ENCODE data around the gene SMPDL3B. TPM values are rescaled to one million over a fixed set of nuclear protein-coding genes. Genes with fewer than 3 reads are reported as not detected.

Gene SMPDL3B
- total and polyA plus RNA-seq, 8 donors = 0.89 to 73.6 (median 8.0) TPM; not detected in 1

- no peak for DNase-seq
- 48 to 68% (median 60%) methylated on average over 4 of the region's 4 CpGs for WGBS, 5 donors
- TF ChIP-seq POLR2A (IDR thresholded peaks at IDR 0.05) (no peak), POLR2AphosphoS5 (IDR thresholded peaks at IDR 0.05) (no peak), CTCF (IDR thresholded peaks at IDR 0.05) (no peak)
- intact Hi-C loops (cut with DNase I; ENCODE audit: low total_unique reads) = no loop called here
- H3K4me1 ChIP-seq = peaks cover 24 to 37% (median 28%) of the 10 kb centered on the region in 4 donors
- no peaks in the 10 kb centered on the region for H3K27me3 ChIP-seq
- peaks cover 19 to 43% (median 39%) of the 10 kb centered on the region in 4 donors for H3K36me3 ChIP-seq
- H3K9me3 ChIP-seq = no peaks in the 10 kb centered on the region
- H3K27ac ChIP-seq = peak overlapping the region in 3 of 5 donors; percentile 92 to 94 (median 94)
- peak overlapping the region; percentile 56 to 84 (median 80) for H3K4me3 ChIP-seq
These were observed 26.9 kb downstream of the SMPDL3B start for GRCh38 chr1:27961646-27962221.

GRCh38 chr1:27963393-27963792 is 28.6 kb downstream of the SMPDL3B start:
- no peaks in the 10 kb centered on the region for H3K27me3 ChIP-seq
- intact Hi-C loops (cut with DNase I; ENCODE audit: low total_unique reads) = no loop called here
- 92 to 96% (median 95%) methylated on average over 9 to 11 of the region's 11 CpGs for WGBS, 5 donors
- peaks cover 24 to 40% (median 28%) of the 10 kb centered on the region in 4 donors for H3K4me1 ChIP-seq
- peaks cover 33 to 60% (median 56%) of the 10 kb centered on the region in 4 donors for H3K36me3 ChIP-seq
- TF ChIP-seq POLR2A (IDR thresholded peaks at IDR 0.05) (no peak), POLR2AphosphoS5 (IDR thresholded peaks at IDR 0.05) (no peak), CTCF (IDR thresholded peaks at IDR 0.05) (no peak), EP300 (IDR thresholded peaks at IDR 0.05) (no peak)
- no peak overlapping the region for H3K4me3 ChIP-seq
- no peak overlapping the region for H3K27ac ChIP-seq
- no peak for DNase-seq
- no peaks in the 10 kb centered on the region for H3K9me3 ChIP-seq

- Histone ChIP-seq H3K36me3 (peaks cover 33 to 66% (median 60%) of the 10 kb centered on the region in 4 donors), H3K4me3 (no peak overlapping the region), H3K27ac (no peak overlapping the region), H3K9me3 (no peaks in the 10 kb centered on the region), H3K4me1 (peaks cover 6 to 27% (median 15%) of the 10 kb centered on the region in 4 donors), H3K27me3 (no peaks in the 10 kb centered on the region)
- TF ChIP-seq EP300 (IDR thresholded peaks at IDR 0.05) (no peak), POLR2A (IDR thresholded peaks at IDR 0.05) (no peak), POLR2AphosphoS5 (IDR thresholded peaks at IDR 0.05) (no peak), CTCF (IDR thresholded peaks at IDR 0.05) (no peak)
- no peak for DNase-seq
- WGBS, 5 donors = 91 to 97% (median 92%) methylated on average over 21 to 24 of the region's 24 CpGs
- intact Hi-C loops (cut with DNase I; ENCODE audit: low total_unique reads) = no loop called here
These were observed 31.8 kb downstream of the SMPDL3B start for GRCh38 chr1:27966402-27967105.

- DNase-seq = no peak
- H3K4me1 ChIP-seq = peaks cover 0 to 26% (median 14%) of the 10 kb centered on the region in 4 donors
- TF ChIP-seq CTCF (IDR thresholded peaks at IDR 0.05) (no peak), POLR2A (IDR thresholded peaks at IDR 0.05) (no peak), POLR2AphosphoS5 (IDR thresholded peaks at IDR 0.05) (no peak), EP300 (IDR thresholded peaks at IDR 0.05) (no peak)
- H3K27ac ChIP-seq = no peak overlapping the region
- intact Hi-C loops (cut with DNase I; ENCODE audit: low total_unique reads) = no loop called here
- no peaks in the 10 kb centered on the region for H3K9me3 ChIP-seq
- 89 to 94% (median 93%) methylated on average over 11 to 12 of the region's 12 CpGs for WGBS, 5 donors
- H3K27me3 ChIP-seq = no peaks in the 10 kb centered on the region
- H3K36me3 ChIP-seq = peaks cover 33 to 68% (median 60%) of the 10 kb centered on the region in 4 donors
- H3K4me3 ChIP-seq = no peak overlapping the region
These were observed 32.5 kb downstream of the SMPDL3B start for GRCh38 chr1:27967106-27967883.

Data from stomach (tissue), 9 donors.